Body of pancreas (tissue), 4 donors: ENCODE results near the gene SLC2A4RG. TPM values are rescaled to one million over a fixed set of nuclear protein-coding genes. Genes with fewer than 3 reads are reported as not detected.

Experiments
- ATAC-seq: fragments of 150-250 bp; one replicate; pipeline ENCODE4 v1.9.1; 2016
- DNase-seq, 4 donors: peaks; one replicate each; pipeline ENCODE4 v3.0.0-alpha.2; 2019
- H3K27ac ChIP-seq, 4 donors: fragments of 200-600 bp; sonication (generic); 1 replicate in 3 of 4; 2 replicates in 1 of 4; pipeline versions ENCODE4 v1.5.1 to v1.6.1; 2016 to 2019; ENCODE audit warnings: mild to moderate bottlenecking in 1 of 4, mixed read lengths in 1 of 4, moderate library complexity in 1 of 4
- H3K27me3 ChIP-seq, 2 donors: fragments of 200-600 bp; sonication (generic); one replicate each; pipeline ENCODE4 v1.6.0; 2016; ENCODE audit warnings: mild to moderate bottlenecking in 1 of 2
- H3K36me3 ChIP-seq, 2 donors: fragments of 200-600 bp; sonication (generic); replicated peaks in 1 of 2; 2 replicates each; pipeline ENCODE4 v1.5.1; 2016; ENCODE audit warnings: low read depth in 2 of 2; ENCODE audit not compliant: insufficient read depth in 1 of 2
- H3K4me1 ChIP-seq: fragments of 200-600 bp; sonication (generic); one replicate; pipeline ENCODE4 v1.6.0; 2016
- H3K4me3 ChIP-seq, 2 donors: fragments of 200-600 bp; sonication (generic); 1 replicate in 1 of 2; 2 replicates in 1 of 2; pipeline ENCODE4 v1.5.1; 2016 to 2019
- H3K9me3 ChIP-seq, 3 donors: fragments of 200-600 bp; sonication (generic); 1 replicate in 2 of 3; 2 replicates in 1 of 3; pipeline ENCODE4 v1.5.1; 2016
- POLR2A ChIP-seq, 3 donors: fragments of 450-650 bp; IDR thresholded peaks; one replicate each; pipeline ENCODE4 v1.6.1; 2016; ENCODE audit warnings: antibody characterized with exemption in 3 of 3, mild to moderate bottlenecking in 2 of 3
- WGBS, 2 donors: methylation state at CpG; one replicate each; pipeline ENCODE4 v1.1.5; 2017; 5-methylcytosine and 5-hydroxymethylcytosine counted together
- intact Hi-C: fragments of 100-400 bp; cut with DNase I; formaldehyde crosslinking; loops from one replicate; pipeline ENCODE4 v1.15.1; 2023
- total RNA-seq, 2 donors: library from RNA; depleted of rRNA; stranded (reverse); fragments of >200 nt; gene quantifications; one replicate each; pipeline ENCODE4 v1.1.0, GENCODE V29; 2016
- TF ChIP-seq, protein P1 (sequence below), 7 experiments: fragments of 450-650 bp in 4 of 7; fragments of 200-600 bp in 3 of 7; sonication (generic) in 3 of 7; IDR thresholded peaks; one replicate each; pipeline ENCODE4 v1.5.1; 2016 to 2019; ENCODE audit warnings: antibody characterized with exemption in 7 of 7

The SLC2A4RG gene
- total RNA-seq, 2 donors from 2014 or later, result 30.9 to 69.5 TPM

DNA sequence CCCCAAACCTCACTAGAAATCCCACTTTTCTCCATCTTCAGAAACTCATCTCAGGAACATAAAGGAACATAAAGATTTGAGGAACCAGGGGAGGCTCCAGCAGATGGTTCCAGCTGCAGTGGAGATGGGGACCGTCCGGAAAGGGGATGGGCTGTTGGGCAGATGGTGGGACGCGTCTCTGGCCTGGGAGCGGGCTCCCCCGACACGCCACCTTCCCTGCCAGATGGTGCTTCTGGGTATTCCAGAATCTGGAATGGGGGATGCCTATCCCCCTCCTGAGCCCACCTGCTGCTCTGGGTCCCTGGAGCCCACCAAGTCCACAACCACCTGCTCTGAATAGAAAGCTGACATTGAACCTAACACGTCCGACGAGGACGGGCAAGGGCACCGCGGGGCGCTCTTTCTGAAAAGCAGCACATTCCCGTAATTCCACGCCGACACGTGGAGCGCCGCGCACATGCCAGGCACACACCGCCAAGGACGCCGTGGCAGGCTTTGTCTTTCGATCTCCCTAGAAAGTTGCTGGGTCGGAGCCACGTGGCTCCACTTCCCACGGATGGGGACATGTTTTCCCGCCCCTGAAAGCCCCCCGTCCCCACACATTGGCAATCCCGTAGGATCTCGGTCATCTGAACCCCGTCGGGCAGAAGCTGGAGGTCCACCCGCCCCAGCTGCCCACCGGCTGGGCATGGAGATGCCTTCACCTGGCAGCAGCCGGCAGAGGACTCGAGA lies 27.3 kb downstream of the SLC2A4RG start:
- ATAC-seq (no peak), DNase-seq (no peak)
- intact Hi-C loops, result no loop called here
- 92 to 97% methylated on average over 31 to 38 of the region's 38 CpGs for WGBS, 2 donors
- no peaks in the 10 kb centered on the region for H3K27me3 ChIP-seq
- no peak overlapping the region for H3K27ac ChIP-seq
- TF ChIP-seq, protein P1, sequence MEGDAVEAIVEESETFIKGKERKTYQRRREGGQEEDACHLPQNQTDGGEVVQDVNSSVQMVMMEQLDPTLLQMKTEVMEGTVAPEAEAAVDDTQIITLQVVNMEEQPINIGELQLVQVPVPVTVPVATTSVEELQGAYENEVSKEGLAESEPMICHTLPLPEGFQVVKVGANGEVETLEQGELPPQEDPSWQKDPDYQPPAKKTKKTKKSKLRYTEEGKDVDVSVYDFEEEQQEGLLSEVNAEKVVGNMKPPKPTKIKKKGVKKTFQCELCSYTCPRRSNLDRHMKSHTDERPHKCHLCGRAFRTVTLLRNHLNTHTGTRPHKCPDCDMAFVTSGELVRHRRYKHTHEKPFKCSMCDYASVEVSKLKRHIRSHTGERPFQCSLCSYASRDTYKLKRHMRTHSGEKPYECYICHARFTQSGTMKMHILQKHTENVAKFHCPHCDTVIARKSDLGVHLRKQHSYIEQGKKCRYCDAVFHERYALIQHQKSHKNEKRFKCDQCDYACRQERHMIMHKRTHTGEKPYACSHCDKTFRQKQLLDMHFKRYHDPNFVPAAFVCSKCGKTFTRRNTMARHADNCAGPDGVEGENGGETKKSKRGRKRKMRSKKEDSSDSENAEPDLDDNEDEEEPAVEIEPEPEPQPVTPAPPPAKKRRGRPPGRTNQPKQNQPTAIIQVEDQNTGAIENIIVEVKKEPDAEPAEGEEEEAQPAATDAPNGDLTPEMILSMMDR (IDR thresholded peaks at IDR 0.05), result no peak
- no peak for TF ChIP-seq POLR2A (IDR thresholded peaks at IDR 0.05)
- H3K9me3 ChIP-seq, result no peaks in the 10 kb centered on the region
- H3K4me1 ChIP-seq, result no peaks in the 10 kb centered on the region
- peaks cover 0 to 2% of the 10 kb centered on the region in 2 donors for H3K36me3 ChIP-seq
- no peak overlapping the region for H3K4me3 ChIP-seq

DNA sequence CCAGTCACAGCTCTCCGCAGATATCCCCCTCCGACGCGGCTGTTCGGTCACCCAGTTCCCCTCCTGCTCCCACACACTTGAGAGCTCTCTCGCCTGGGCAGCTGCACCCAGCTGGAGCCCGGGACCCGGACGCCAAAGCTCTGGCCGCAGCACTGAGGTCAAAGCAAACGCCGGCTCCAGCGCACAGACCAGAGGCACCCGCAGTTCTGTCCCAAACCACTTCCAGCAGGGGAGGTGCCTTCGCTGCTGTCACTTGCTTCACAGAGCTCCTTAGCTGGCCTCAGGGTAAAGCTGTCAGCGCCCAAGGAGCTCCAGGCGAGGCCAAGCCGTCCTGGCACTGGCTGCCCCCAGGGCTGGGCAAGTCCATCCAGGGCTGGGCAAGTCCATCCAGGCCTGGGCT lies 27.9 kb downstream of the SLC2A4RG start:
- no peak overlapping the region for H3K4me3 ChIP-seq
- intact Hi-C loops, result no loop called here
- no peak overlapping the region for H3K27ac ChIP-seq
- H3K4me1 ChIP-seq, result no peaks in the 10 kb centered on the region
- no peak for TF ChIP-seq POLR2A (IDR thresholded peaks at IDR 0.05)
- TF ChIP-seq, protein P1 (IDR thresholded peaks at IDR 0.05), result no peak
- peaks cover 0 to 2% of the 10 kb centered on the region in 2 donors for H3K36me3 ChIP-seq
- ATAC-seq (no peak), DNase-seq (no peak)
- H3K27me3 ChIP-seq, result no peaks in the 10 kb centered on the region
- WGBS, 2 donors, result 84 to 90% methylated on average over 10 to 18 of the region's 18 CpGs
- no peaks in the 10 kb centered on the region for H3K9me3 ChIP-seq

DNA sequence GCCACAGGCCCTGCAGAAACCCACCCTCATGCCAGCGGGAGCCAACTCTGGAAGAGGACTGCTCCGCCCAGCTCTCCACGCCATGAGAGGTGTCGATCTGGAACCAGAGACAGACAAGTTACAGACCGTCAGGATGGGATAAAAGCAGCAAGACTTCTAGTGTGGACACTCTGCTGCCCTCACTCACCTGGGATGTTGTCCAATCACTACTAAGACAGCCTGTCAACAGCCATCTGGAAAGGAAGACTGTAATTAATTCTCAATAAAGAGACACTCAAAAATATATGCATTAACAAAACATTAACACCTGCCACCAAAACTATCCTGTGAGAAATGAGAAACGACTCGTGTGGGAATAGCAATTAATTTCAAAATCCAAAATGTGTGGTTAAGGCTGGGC lies 28.3 kb downstream of the SLC2A4RG start:
- intact Hi-C loops, result no loop called here
- TF ChIP-seq, protein P1 (IDR thresholded peaks at IDR 0.05), result no peak
- TF ChIP-seq POLR2A (IDR thresholded peaks at IDR 0.05), result no peak
- H3K27me3 ChIP-seq, result no peaks in the 10 kb centered on the region
- no peak overlapping the region for H3K4me3 ChIP-seq
- ATAC-seq (no peak), DNase-seq (no peak)
- no peaks in the 10 kb centered on the region for H3K9me3 ChIP-seq
- no peaks in the 10 kb centered on the region for H3K4me1 ChIP-seq
- H3K27ac ChIP-seq, result no peak overlapping the region
- 86 to 92% methylated on average over 5 to 7 of the region's 7 CpGs for WGBS, 2 donors
- H3K36me3 ChIP-seq, result peaks cover 0 to 2% of the 10 kb centered on the region in 2 donors

DNA sequence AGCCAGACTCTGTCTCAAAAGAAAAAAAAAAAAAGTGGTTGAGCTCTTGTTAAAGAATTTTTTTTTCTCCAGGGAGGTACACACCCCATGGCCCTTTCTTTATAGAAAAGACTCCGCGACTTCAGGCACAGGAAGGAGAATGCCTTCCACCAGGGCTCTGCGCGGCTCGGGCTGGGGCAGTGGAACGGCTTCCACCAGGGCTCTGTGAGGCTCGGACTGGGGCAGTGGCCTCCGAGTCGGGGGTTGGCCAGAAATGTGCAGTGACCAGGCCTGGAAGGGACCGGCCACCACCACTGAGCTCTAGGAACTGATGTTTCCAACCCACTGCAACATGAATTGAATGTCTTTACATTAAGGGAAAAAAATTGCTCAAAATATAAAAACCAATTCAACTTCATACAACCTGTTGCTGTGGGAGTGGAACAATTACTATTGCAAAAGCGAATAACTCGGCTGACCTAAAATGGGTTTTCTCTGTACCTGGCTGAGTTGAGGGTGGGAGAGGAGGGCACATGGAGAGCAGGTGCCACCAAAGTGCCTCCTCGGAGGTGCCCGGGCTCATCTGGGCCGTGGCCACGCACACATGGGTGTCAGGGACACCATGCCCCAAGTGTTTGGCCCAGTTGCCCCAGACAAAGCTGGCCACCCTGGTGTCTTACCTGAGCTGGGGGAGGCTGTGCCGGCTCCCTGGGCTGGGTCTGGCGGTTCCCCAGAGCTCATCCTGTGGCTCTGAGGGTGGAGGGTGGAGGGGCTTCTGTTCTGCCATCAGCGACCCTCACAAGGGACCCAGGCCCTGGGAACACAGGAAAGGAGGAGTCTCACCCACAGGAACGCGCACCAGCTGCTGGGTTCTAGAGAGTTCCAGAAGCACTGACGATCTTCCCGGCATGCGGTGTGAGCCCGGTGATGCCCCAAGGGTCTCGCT lies 29.3 kb downstream of the SLC2A4RG start:
- Histone ChIP-seq H3K27ac (no peak overlapping the region), H3K4me1 (no peaks in the 10 kb centered on the region), H3K27me3 (no peaks in the 10 kb centered on the region), H3K9me3 (no peaks in the 10 kb centered on the region), H3K4me3 (no peak overlapping the region), H3K36me3 (peaks cover 0 to 2% of the 10 kb centered on the region in 2 donors)
- TF ChIP-seq, protein P1 (IDR thresholded peaks at IDR 0.05), result no peak
- intact Hi-C loops, result no loop called here
- WGBS, 2 donors, result 86 to 92% methylated on average over 8 to 26 of the region's 26 CpGs
- DNase-seq (no peak), ATAC-seq (no peak)
